NCI-H524 treated with DMSO at 0.1 percent for 48 hours (cell line): Measurements from ENCODE around the gene THAP2.
A peak's percentile ranks its signal among the peaks of the same experiment; 100 is the strongest.
"Not testable (repeated sequence)": the region's sequence is repeated elsewhere in the genome, so short reads cannot be mapped to it uniquely, and the experiment has no call there.

Source experiments
- DNase-seq: peaks from one replicate; lab custom pipeline; 2025; lab: John Stamatoyannopoulos, UW

Gene THAP2

GRCh38 chr12:71662849-71663560 is 1.1 kb upstream of the THAP2 start:
- DNase-seq = no peak

- DNase-seq = peak; percentile 54
These were observed 449 bp downstream of the THAP2 start for GRCh38 chr12:71664411-71665089.

- DNase-seq = no peak
These were observed 976 bp downstream of the THAP2 start for GRCh38 chr12:71665090-71665463.

- DNase-seq = no peak
These were observed 2.2 kb downstream of the THAP2 start for GRCh38 chr12:71666259-71666658.

- DNase-seq = no peak
These were observed 7.2 kb downstream of the THAP2 start for GRCh38 chr12:71671311-71671710.

- DNase-seq = no peak
These were observed 7.7 kb downstream of the THAP2 start for GRCh38 chr12:71671816-71672215.

GRCh38 chr12:71682466-71682865 is 18.4 kb downstream of the THAP2 start:
- DNase-seq = no peak

- no peak for DNase-seq
These were observed 19.5 kb downstream of the THAP2 start for GRCh38 chr12:71683633-71684032.

- no peak for DNase-seq
These were observed 20.0 kb downstream of the THAP2 start for GRCh38 chr12:71684081-71684480.

- no peak for DNase-seq
These were observed 21.3 kb downstream of the THAP2 start for GRCh38 chr12:71685312-71685906.

- peak; percentile 49 for DNase-seq
These were observed 22.0 kb downstream of the THAP2 start, which contains the start of gene TMEM19 for GRCh38 chr12:71685914-71686657. TSS of gene TMEM19 (plus strand) at chr12:71686082. CDS start at chr12:71686681, 599 bp downstream.

GRCh38 chr12:71686658-71687025 is 22.5 kb downstream of the THAP2 start:
- no peak for DNase-seq

GRCh38 chr12:71687172-71687571 is 23.1 kb downstream of the THAP2 start:
- DNase-seq = not testable (repeated sequence)

- no peak for DNase-seq
These were observed 25.0 kb downstream of the THAP2 start for GRCh38 chr12:71688961-71689570.

GRCh38 chr12:71691504-71692129 is 27.5 kb downstream of the THAP2 start:
- DNase-seq = peak; percentile 80

- no peak for DNase-seq
These were observed 29.0 kb downstream of the THAP2 start for GRCh38 chr12:71693126-71693525.

- not testable (repeated sequence) for DNase-seq
These were observed 29.6 kb downstream of the THAP2 start for GRCh38 chr12:71693651-71694050.

GRCh38 chr12:71694099-71694820 is 30.2 kb downstream of the THAP2 start:
- peak; percentile 62 for DNase-seq

- DNase-seq = no peak
These were observed 31.7 kb downstream of the THAP2 start for GRCh38 chr12:71695782-71696181.

GRCh38 chr12:71702181-71702580 is 38.1 kb downstream of the THAP2 start:
- not testable (repeated sequence) for DNase-seq

- no peak for DNase-seq
These were observed 38.5 kb downstream of the THAP2 start for GRCh38 chr12:71702590-71702989.
